ENCODE measurements around the gene ACSF2. TPM values are rescaled to one million over a fixed set of nuclear protein-coding genes. Genes with fewer than 3 reads are reported as not detected.

ACSF2 gene
- polyA plus RNA-seq, 2 donors, result 13.5 to 22.6 TPM

GRCh38 chr17:50447870-50448595 is 22.0 kb downstream of the ACSF2 start:
- Histone ChIP-seq H3K36me3 (ENCODE audit: control insufficient read depth in 2 of 2, insufficient read depth in 2 of 2, low read length in 1 of 2) (no peaks in the 10 kb centered on the region), H3K9me3 (ENCODE audit: control insufficient read depth in 2 of 2, insufficient read depth in 1 of 2, low read depth in 1 of 2, low read length in 1 of 2) (no peaks in the 10 kb centered on the region), H3K27ac (ENCODE audit: low read depth in 2 of 2, low read length in 1 of 2) (no peak overlapping the region), H3K4me1 (ENCODE audit: control insufficient read depth in 2 of 2, insufficient read depth in 2 of 2, low read length in 1 of 2) (no peaks in the 10 kb centered on the region), H3K4me3 (ENCODE audit: low read depth in 1 of 2, low read length in 2 of 2) (no peak overlapping the region), H3K27me3 (ENCODE audit: control insufficient read depth in 1 of 2, insufficient read depth in 2 of 2, low read length in 2 of 2) (no peaks in the 10 kb centered on the region)
- 67 to 74% methylated on average over 7 of the region's 7 CpGs for WGBS, 2 donors

GRCh38 chr17:50448643-50449042 is 22.6 kb downstream of the ACSF2 start:
- WGBS, 2 donors, result 71 to 76% methylated on average over 2 of the region's 2 CpGs
- H3K4me1 ChIP-seq (ENCODE audit: control insufficient read depth in 2 of 2, insufficient read depth in 2 of 2, low read length in 1 of 2), result no peaks in the 10 kb centered on the region
- no peaks in the 10 kb centered on the region for H3K36me3 ChIP-seq (ENCODE audit: control insufficient read depth in 2 of 2, insufficient read depth in 2 of 2, low read length in 1 of 2)
- no peaks in the 10 kb centered on the region for H3K27me3 ChIP-seq (ENCODE audit: control insufficient read depth in 1 of 2, insufficient read depth in 2 of 2, low read length in 2 of 2)
- no peak overlapping the region for H3K4me3 ChIP-seq (ENCODE audit: low read depth in 1 of 2, low read length in 2 of 2)
- H3K27ac ChIP-seq (ENCODE audit: low read depth in 2 of 2, low read length in 1 of 2), result no peak overlapping the region
- H3K9me3 ChIP-seq (ENCODE audit: control insufficient read depth in 2 of 2, insufficient read depth in 1 of 2, low read depth in 1 of 2, low read length in 1 of 2), result no peaks in the 10 kb centered on the region

GRCh38 chr17:50451943-50452629 is 26.1 kb downstream of the ACSF2 start:
- H3K36me3 ChIP-seq (ENCODE audit: control insufficient read depth in 2 of 2, insufficient read depth in 2 of 2, low read length in 1 of 2), result no peaks in the 10 kb centered on the region
- WGBS, 2 donors, result 54 to 59% methylated on average over 7 of the region's 7 CpGs
- no peak overlapping the region for H3K4me3 ChIP-seq (ENCODE audit: low read depth in 1 of 2, low read length in 2 of 2)
- peaks cover 0 to 5% of the 10 kb centered on the region in 2 donors for H3K4me1 ChIP-seq (ENCODE audit: control insufficient read depth in 2 of 2, insufficient read depth in 2 of 2, low read length in 1 of 2)
- no peaks in the 10 kb centered on the region for H3K9me3 ChIP-seq (ENCODE audit: control insufficient read depth in 2 of 2, insufficient read depth in 1 of 2, low read depth in 1 of 2, low read length in 1 of 2)
- H3K27ac ChIP-seq (ENCODE audit: low read depth in 2 of 2, low read length in 1 of 2), result no peak overlapping the region
- no peaks in the 10 kb centered on the region for H3K27me3 ChIP-seq (ENCODE audit: control insufficient read depth in 1 of 2, insufficient read depth in 2 of 2, low read length in 2 of 2)

- Histone ChIP-seq H3K4me3 (ENCODE audit: low read depth in 1 of 2, low read length in 2 of 2) (no peak overlapping the region), H3K4me1 (ENCODE audit: control insufficient read depth in 2 of 2, insufficient read depth in 2 of 2, low read length in 1 of 2) (peaks cover 0 to 5% of the 10 kb centered on the region in 2 donors), H3K36me3 (ENCODE audit: control insufficient read depth in 2 of 2, insufficient read depth in 2 of 2, low read length in 1 of 2) (no peaks in the 10 kb centered on the region), H3K9me3 (ENCODE audit: control insufficient read depth in 2 of 2, insufficient read depth in 1 of 2, low read depth in 1 of 2, low read length in 1 of 2) (no peaks in the 10 kb centered on the region), H3K27ac (ENCODE audit: low read depth in 2 of 2, low read length in 1 of 2) (no peak overlapping the region), H3K27me3 (ENCODE audit: control insufficient read depth in 1 of 2, insufficient read depth in 2 of 2, low read length in 2 of 2) (no peaks in the 10 kb centered on the region)
- 65 to 76% methylated on average over 10 of the region's 10 CpGs for WGBS, 2 donors
Observed at GRCh38 chr17:50452630-50453300, 26.7 kb downstream of the ACSF2 start.

GRCh38 chr17:50453901-50454300 is 27.9 kb downstream of the ACSF2 start:
- no peaks in the 10 kb centered on the region for H3K36me3 ChIP-seq (ENCODE audit: control insufficient read depth in 2 of 2, insufficient read depth in 2 of 2, low read length in 1 of 2)
- WGBS, 2 donors, result 93 to 100% methylated on average over 3 of the region's 3 CpGs
- no peaks in the 10 kb centered on the region for H3K9me3 ChIP-seq (ENCODE audit: control insufficient read depth in 2 of 2, insufficient read depth in 1 of 2, low read depth in 1 of 2, low read length in 1 of 2)
- H3K27me3 ChIP-seq (ENCODE audit: control insufficient read depth in 1 of 2, insufficient read depth in 2 of 2, low read length in 2 of 2), result no peaks in the 10 kb centered on the region
- H3K4me3 ChIP-seq (ENCODE audit: low read depth in 1 of 2, low read length in 2 of 2), result no peak overlapping the region
- H3K4me1 ChIP-seq (ENCODE audit: control insufficient read depth in 2 of 2, insufficient read depth in 2 of 2, low read length in 1 of 2), result peaks cover 0 to 5% of the 10 kb centered on the region in 2 donors
- H3K27ac ChIP-seq (ENCODE audit: low read depth in 2 of 2, low read length in 1 of 2), result no peak overlapping the region

GRCh38 chr17:50457621-50458020 is 31.6 kb downstream of the ACSF2 start:
- Histone ChIP-seq H3K27ac (ENCODE audit: low read depth in 2 of 2, low read length in 1 of 2) (no peak overlapping the region), H3K27me3 (ENCODE audit: control insufficient read depth in 1 of 2, insufficient read depth in 2 of 2, low read length in 2 of 2) (no peaks in the 10 kb centered on the region), H3K4me1 (ENCODE audit: control insufficient read depth in 2 of 2, insufficient read depth in 2 of 2, low read length in 1 of 2) (peaks cover 0 to 5% of the 10 kb centered on the region in 2 donors), H3K4me3 (ENCODE audit: low read depth in 1 of 2, low read length in 2 of 2) (no peak overlapping the region), H3K36me3 (ENCODE audit: control insufficient read depth in 2 of 2, insufficient read depth in 2 of 2, low read length in 1 of 2) (peaks cover 0 to 4% of the 10 kb centered on the region in 2 donors), H3K9me3 (ENCODE audit: control insufficient read depth in 2 of 2, insufficient read depth in 1 of 2, low read depth in 1 of 2, low read length in 1 of 2) (no peaks in the 10 kb centered on the region)
- 95 to 96% methylated on average over 4 of the region's 4 CpGs for WGBS, 2 donors

GRCh38 chr17:50458270-50458669 is 32.3 kb downstream of the ACSF2 start:
- Histone ChIP-seq H3K4me3 (ENCODE audit: low read depth in 1 of 2, low read length in 2 of 2) (no peak overlapping the region), H3K27me3 (ENCODE audit: control insufficient read depth in 1 of 2, insufficient read depth in 2 of 2, low read length in 2 of 2) (no peaks in the 10 kb centered on the region), H3K4me1 (ENCODE audit: control insufficient read depth in 2 of 2, insufficient read depth in 2 of 2, low read length in 1 of 2) (peaks cover 0 to 5% of the 10 kb centered on the region in 2 donors), H3K36me3 (ENCODE audit: control insufficient read depth in 2 of 2, insufficient read depth in 2 of 2, low read length in 1 of 2) (peaks cover 0 to 4% of the 10 kb centered on the region in 2 donors), H3K27ac (ENCODE audit: low read depth in 2 of 2, low read length in 1 of 2) (no peak overlapping the region), H3K9me3 (ENCODE audit: control insufficient read depth in 2 of 2, insufficient read depth in 1 of 2, low read depth in 1 of 2, low read length in 1 of 2) (no peaks in the 10 kb centered on the region)
- WGBS, 2 donors, result 45 to 48% methylated on average over 3 of the region's 3 CpGs

- H3K27me3 ChIP-seq (ENCODE audit: control insufficient read depth in 1 of 2, insufficient read depth in 2 of 2, low read length in 2 of 2), result no peaks in the 10 kb centered on the region
- no peak overlapping the region for H3K4me3 ChIP-seq (ENCODE audit: low read depth in 1 of 2, low read length in 2 of 2)
- 67 to 74% methylated on average over 16 of the region's 16 CpGs for WGBS, 2 donors
- peaks cover 0 to 5% of the 10 kb centered on the region in 2 donors for H3K4me1 ChIP-seq (ENCODE audit: control insufficient read depth in 2 of 2, insufficient read depth in 2 of 2, low read length in 1 of 2)
- H3K27ac ChIP-seq (ENCODE audit: low read depth in 2 of 2, low read length in 1 of 2), result no peak overlapping the region
- peaks cover 0 to 7% of the 10 kb centered on the region in 2 donors for H3K36me3 ChIP-seq (ENCODE audit: control insufficient read depth in 2 of 2, insufficient read depth in 2 of 2, low read length in 1 of 2)
- H3K9me3 ChIP-seq (ENCODE audit: control insufficient read depth in 2 of 2, insufficient read depth in 1 of 2, low read depth in 1 of 2, low read length in 1 of 2), result no peaks in the 10 kb centered on the region
Observed at GRCh38 chr17:50458701-50459676, 33.0 kb downstream of the ACSF2 start.

GRCh38 chr17:50459756-50460155 is 33.7 kb downstream of the ACSF2 start:
- H3K27ac ChIP-seq (ENCODE audit: low read depth in 2 of 2, low read length in 1 of 2), result no peak overlapping the region
- peaks cover 0 to 7% of the 10 kb centered on the region in 2 donors for H3K36me3 ChIP-seq (ENCODE audit: control insufficient read depth in 2 of 2, insufficient read depth in 2 of 2, low read length in 1 of 2)
- H3K4me1 ChIP-seq (ENCODE audit: control insufficient read depth in 2 of 2, insufficient read depth in 2 of 2, low read length in 1 of 2), result peaks cover 0 to 5% of the 10 kb centered on the region in 2 donors
- 89 to 92% methylated on average over 4 of the region's 4 CpGs for WGBS, 2 donors
- H3K9me3 ChIP-seq (ENCODE audit: control insufficient read depth in 2 of 2, insufficient read depth in 1 of 2, low read depth in 1 of 2, low read length in 1 of 2), result no peaks in the 10 kb centered on the region
- H3K4me3 ChIP-seq (ENCODE audit: low read depth in 1 of 2, low read length in 2 of 2), result no peak overlapping the region
- H3K27me3 ChIP-seq (ENCODE audit: control insufficient read depth in 1 of 2, insufficient read depth in 2 of 2, low read length in 2 of 2), result no peaks in the 10 kb centered on the region
